ENCODE results near the gene TGFBR1. TPM values are rescaled to one million over a fixed set of nuclear protein-coding genes. Genes with fewer than 3 reads are reported as not detected.
A peak's percentile ranks its signal among the peaks of the same experiment; 100 is the strongest.

TGFBR1 gene
- total RNA-seq (10 to 100 TPM; 12.9 to 14.6 TPM), total RNA-seq (29.1 to 211 (median 58.2) reads per million in 172 experiments)
- polyA plus RNA-seq (2013, experiment 1 of 2) = 18.4 TPM
- polyA plus RNA-seq (2013, experiment 2 of 2) = 22.0 TPM

GRCh38 chr9:99104459-99105151, at the start of gene TGFBR1:
TGFBR1 (plus strand) TSS chr9:99105113; CDS start chr9:99105206, 93 bp downstream.
- peak within 1 kb of the TSS; percentile 81 for H3K4me3 ChIP-seq (ENCODE audit: low read length)
- Mint-ChIP-seq H3K9me3 (no peaks in the 10 kb centered on the region), H3K4me3 (peak within 1 kb of the TSS; percentile 93), H3K27me3 (no peaks in the 10 kb centered on the region), H3K4me1 (ENCODE audit: low read depth) (peaks cover 60% of the 10 kb centered on the region), H3K36me3 (ENCODE audit: low read depth) (peaks cover 14% of the 10 kb centered on the region), H3K27ac (peak within 1 kb of the TSS; percentile 93)
- no peaks in the 10 kb centered on the region for H3K9me3 ChIP-seq (ENCODE audit: control insufficient read depth in 1 of 2, insufficient read depth in 1 of 2, low read length in 2 of 2)
- H3K36me3 ChIP-seq (ENCODE audit: insufficient read depth, low read length) = no peaks in the 10 kb centered on the region
- ATAC-seq (ENCODE audit: poor library complexity) = peak; percentile 83
- H3K27me3 ChIP-seq (ENCODE audit: control insufficient read depth in 1 of 2, insufficient read depth in 2 of 2, low read length in 2 of 2) = no peaks in the 10 kb centered on the region
- intact Hi-C loops (cut with DNase I, micrococcal nuclease) = loop anchor here (1.0 to 10.0 kb wide), 5 partner anchors 28 to 1120 kb away; partner anchors contain the start of genes ALG2 (in 1 of the 2), ANP32B (in 1 of the 2) and SEC61B (in 1 of the 2)
- H3K4me1 ChIP-seq (ENCODE audit: insufficient read depth, low read length) = peaks cover 42% of the 10 kb centered on the region
- TF ChIP-seq, protein P1, sequence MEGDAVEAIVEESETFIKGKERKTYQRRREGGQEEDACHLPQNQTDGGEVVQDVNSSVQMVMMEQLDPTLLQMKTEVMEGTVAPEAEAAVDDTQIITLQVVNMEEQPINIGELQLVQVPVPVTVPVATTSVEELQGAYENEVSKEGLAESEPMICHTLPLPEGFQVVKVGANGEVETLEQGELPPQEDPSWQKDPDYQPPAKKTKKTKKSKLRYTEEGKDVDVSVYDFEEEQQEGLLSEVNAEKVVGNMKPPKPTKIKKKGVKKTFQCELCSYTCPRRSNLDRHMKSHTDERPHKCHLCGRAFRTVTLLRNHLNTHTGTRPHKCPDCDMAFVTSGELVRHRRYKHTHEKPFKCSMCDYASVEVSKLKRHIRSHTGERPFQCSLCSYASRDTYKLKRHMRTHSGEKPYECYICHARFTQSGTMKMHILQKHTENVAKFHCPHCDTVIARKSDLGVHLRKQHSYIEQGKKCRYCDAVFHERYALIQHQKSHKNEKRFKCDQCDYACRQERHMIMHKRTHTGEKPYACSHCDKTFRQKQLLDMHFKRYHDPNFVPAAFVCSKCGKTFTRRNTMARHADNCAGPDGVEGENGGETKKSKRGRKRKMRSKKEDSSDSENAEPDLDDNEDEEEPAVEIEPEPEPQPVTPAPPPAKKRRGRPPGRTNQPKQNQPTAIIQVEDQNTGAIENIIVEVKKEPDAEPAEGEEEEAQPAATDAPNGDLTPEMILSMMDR (IDR thresholded peaks at IDR 0.05) = no peak
- CTCF ChIA-PET = interaction anchor here (0.8 to 2.3 kb wide), 11 partner anchors 9 to 720 kb away, joined by 3 to 9 read pairs (median 4); no protein-coding TSS in a partner anchor
- POLR2A ChIA-PET = interaction anchor here (0.5 to 6.0 kb wide), 25 partner anchors 9 to 1471 kb away, joined by 3 to 73 read pairs (median 7); partner anchors contain the start of genes NCBP1 and TSTD2
- DNase-seq = peak; percentile 81 to 96 (median 88)
- H3K27ac ChIP-seq (ENCODE audit: low read depth in 1 of 2, low read length in 2 of 2) = peak within 1 kb of the TSS; percentile 65 to 74

DNA sequence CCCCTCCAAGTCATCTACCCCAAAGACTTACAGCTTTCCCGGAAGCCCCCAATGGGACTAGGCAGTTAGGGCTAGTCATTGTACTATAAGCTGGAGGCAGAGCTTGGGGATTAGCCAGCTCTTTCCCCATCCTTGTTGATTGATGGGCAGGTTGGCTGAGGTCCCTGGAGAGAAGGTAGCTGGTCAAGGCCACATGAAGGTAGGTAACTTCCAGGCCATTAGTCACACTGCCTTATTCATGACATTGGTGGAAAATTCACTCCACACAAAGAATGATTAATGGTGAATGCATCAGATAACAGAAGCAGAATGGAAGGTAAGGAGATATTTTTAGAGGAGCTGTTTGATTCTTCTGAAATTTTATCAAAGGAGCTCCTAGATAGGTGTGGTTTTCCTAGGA, 49.5 kb upstream of the TGFBR1 start:
- Mint-ChIP-seq H3K27ac (no peak overlapping the region), H3K9me3 (no peaks in the 10 kb centered on the region), H3K4me3 (no peak overlapping the region), H3K4me1 (ENCODE audit: low read depth) (peaks cover 72% of the 10 kb centered on the region), H3K36me3 (ENCODE audit: low read depth) (no peaks in the 10 kb centered on the region), H3K27me3 (no peaks in the 10 kb centered on the region)
- ATAC-seq (ENCODE audit: poor library complexity) (no peak), DNase-seq (no peak)
- Histone ChIP-seq H3K36me3 (ENCODE audit: insufficient read depth, low read length) (no peaks in the 10 kb centered on the region), H3K4me3 (ENCODE audit: low read length) (no peak overlapping the region), H3K27me3 (ENCODE audit: control insufficient read depth in 1 of 2, insufficient read depth in 2 of 2, low read length in 2 of 2) (no peaks in the 10 kb centered on the region), H3K9me3 (ENCODE audit: control insufficient read depth in 1 of 2, insufficient read depth in 1 of 2, low read length in 2 of 2) (no peaks in the 10 kb centered on the region), H3K4me1 (ENCODE audit: insufficient read depth, low read length) (peaks cover 75% of the 10 kb centered on the region), H3K27ac (ENCODE audit: low read depth in 1 of 2, low read length in 2 of 2) (no peak overlapping the region)
- intact Hi-C loops (cut with DNase I, micrococcal nuclease) = loop anchor here in 1 of 2 experiments (5.0 kb wide), 1 partner anchor 53 kb away; no protein-coding TSS in a partner anchor
- TF ChIP-seq, protein P1 (IDR thresholded peaks at IDR 0.05) = no peak
- ChIA-PET POLR2A (interaction anchor here (0.6 to 2.0 kb wide), 6 partner anchors 16 to 58 kb away, joined by 3 to 5 read pairs (median 3); partner anchors contain the start of gene TGFBR1), CTCF (interaction anchor here (0.6 to 1.6 kb wide), 2 partner anchors 44 to 85 kb away, joined by 3 to 6 read pairs; no protein-coding TSS in a partner anchor)

DNA sequence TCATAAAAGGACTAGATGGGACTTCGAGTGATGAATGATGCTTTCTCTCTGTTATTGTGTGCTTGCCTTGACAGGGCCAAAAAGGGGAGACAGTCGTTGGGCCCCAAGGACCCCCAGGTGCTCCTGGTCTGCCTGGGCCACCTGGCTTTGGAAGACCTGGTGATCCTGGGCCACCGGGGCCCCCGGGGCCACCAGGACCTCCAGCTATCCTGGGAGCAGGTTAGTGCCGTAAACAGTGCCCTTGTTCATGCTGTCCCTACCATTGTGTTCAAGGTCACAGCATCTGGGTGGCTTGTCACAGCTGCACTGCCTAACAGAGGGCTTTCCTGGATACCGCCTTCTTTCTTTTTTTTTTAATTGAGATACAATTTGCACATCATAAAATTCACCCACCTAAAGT, 48.7 kb upstream of the TGFBR1 start:
- CTCF ChIA-PET = interaction anchor here (1.6 kb wide), 1 partner anchor 84 kb away, joined by 6 read pairs; no protein-coding TSS in a partner anchor
- no peaks in the 10 kb centered on the region for H3K9me3 ChIP-seq (ENCODE audit: control insufficient read depth in 1 of 2, insufficient read depth in 1 of 2, low read length in 2 of 2)
- H3K4me1 ChIP-seq (ENCODE audit: insufficient read depth, low read length) = peaks cover 79% of the 10 kb centered on the region
- Mint-ChIP-seq H3K9me3 (no peaks in the 10 kb centered on the region), H3K4me1 (ENCODE audit: low read depth) (peaks cover 78% of the 10 kb centered on the region), H3K27ac (no peak overlapping the region), H3K36me3 (ENCODE audit: low read depth) (no peaks in the 10 kb centered on the region), H3K4me3 (no peak overlapping the region), H3K27me3 (no peaks in the 10 kb centered on the region)
- intact Hi-C loops (cut with DNase I, micrococcal nuclease) = loop anchor here in 1 of 2 experiments (5.0 kb wide), 1 partner anchor 54 kb away; no protein-coding TSS in a partner anchor
- no peak overlapping the region for H3K4me3 ChIP-seq (ENCODE audit: low read length)
- H3K36me3 ChIP-seq (ENCODE audit: insufficient read depth, low read length) = no peaks in the 10 kb centered on the region
- H3K27ac ChIP-seq (ENCODE audit: low read depth in 1 of 2, low read length in 2 of 2) = no peak overlapping the region
- H3K27me3 ChIP-seq (ENCODE audit: control insufficient read depth in 1 of 2, insufficient read depth in 2 of 2, low read length in 2 of 2) = no peaks in the 10 kb centered on the region
- DNase-seq (no peak), ATAC-seq (ENCODE audit: poor library complexity) (no peak)
- POLR2A ChIA-PET = interaction anchor here (0.6 to 1.3 kb wide), 5 partner anchors 15 to 50 kb away, joined by 3 to 4 read pairs (median 3); partner anchors contain the start of gene TGFBR1
- TF ChIP-seq, protein P1 (IDR thresholded peaks at IDR 0.05) = no peak
